K562 (cell line): ENCODE results near the gene KIAA0319L. TPM values are rescaled to one million over a fixed set of nuclear protein-coding genes. Genes with fewer than 3 reads are reported as not detected.

Experiments
- CTBP1 ChIP-seq: fragments of 450-650 bp; IDR thresholded peaks from 2 replicates; pipeline ENCODE4 v1.6.1; 2016; ENCODE audit warnings: borderline replicate concordance
- E2F1 ChIP-seq: sonication (generic); formaldehyde crosslinking; IDR thresholded peaks from 2 replicates; pipeline ENCODE4 v1.8.1; 2023; ENCODE audit warnings: mild to moderate bottlenecking, missing genetic modification reagents, moderate library complexity
- EP300 ChIP-seq: IDR thresholded peaks from 2 replicates; pipeline ENCODE4 v1.6.1; 2012; ENCODE audit warnings: low read length, improper control_type of control experiment
- LEF1 ChIP-seq: fragments of 450-650 bp; IDR thresholded peaks from 2 replicates; pipeline ENCODE4 v1.6.1; 2016; ENCODE audit warnings: mild to moderate bottlenecking
- MCM3 ChIP-seq: fragments of 450-650 bp; IDR thresholded peaks from 2 replicates; pipeline ENCODE4 v1.6.1; 2016
- MTF1 ChIP-seq: fragments of 250-450 bp; sonication (Bioruptor Pico); IDR thresholded peaks from 2 replicates; pipeline ENCODE4 v1.9.0; 2021; ENCODE audit warnings: moderate library complexity, mild to moderate bottlenecking, inconsistent platforms, borderline replicate concordance
- OTX1 ChIP-seq: fragments of 450-650 bp; formaldehyde crosslinking; IDR thresholded peaks from 2 replicates; pipeline ENCODE4 v1.4.0; 2022; ENCODE audit warnings: mild to moderate bottlenecking
- PHB2 ChIP-seq: fragments of 450-650 bp; IDR thresholded peaks from 2 replicates; pipeline ENCODE4 v1.6.1; 2017; ENCODE audit warnings: low read depth
- PHF8 ChIP-seq: fragments of 200-600 bp; sonication (generic); IDR thresholded peaks from 2 replicates; pipeline ENCODE4 v1.6.1; 2012; ENCODE audit warnings: mixed run types, mild to moderate bottlenecking, inconsistent platforms, low read length, moderate library complexity, borderline replicate concordance
- SMC3 ChIP-seq: conservative IDR thresholded peaks from 2 replicates; pipeline ENCODE4 v1.6.1; 2011; ENCODE audit warnings: low read depth, low read length, improper control_type of control experiment; ENCODE audit not compliant: insufficient read depth
- SUPT5H ChIP-seq: fragments of 450-650 bp; IDR thresholded peaks from 2 replicates; pipeline ENCODE4 v1.6.1; 2016
- ZNF384 ChIP-seq: IDR thresholded peaks from 2 replicates; pipeline ENCODE4 v1.6.1; 2012; ENCODE audit warnings: low read depth, low read length, improper control_type of control experiment
- ZNF518B ChIP-seq: fragments of 250-450 bp; sonication (Bioruptor Pico); IDR thresholded peaks from 2 replicates; pipeline ENCODE4 v1.5.0; 2021; ENCODE audit warnings: mild to moderate bottlenecking, moderate library complexity
- polyA plus RNA-seq, 8 experiments: library from polyadenylated mRNA; depleted of rRNA in 4 of 8; stranded (reverse) in 5 of 8; unstranded in 3 of 8; fragments of >200 nt; fragmentation: Nextera tagmentation in 2 of 8; fragmentation: Illumina TruSeq in 1 of 8; extraction: Ambion mirVana in 2 of 8; extraction: Trizol in 1 of 8; gene quantifications; 2 replicates each; pipeline versions ENCODE4 v1.2.1 to v1.2.3, GENCODE V29; 2011 to 2014; ENCODE audit warnings: inconsistent platforms in 1 of 8, missing spikeins in 1 of 8
- total RNA-seq, 7 experiments: library from RNA; depleted of rRNA in 6 of 7; stranded (reverse); fragments of >200 nt in 6 of 7; fragmentation: Illumina TruSeq in 2 of 7; extraction: Trizol in 2 of 7; gene quantifications; 2 replicates each; pipeline versions ENCODE4 v1.2.1 to v1.2.3, GENCODE V29; 2011 to 2021; ENCODE audit warnings: low replicate concordance in 1 of 7
- TF ChIP-seq, protein P1 (sequence below): fragments of 450-650 bp; formaldehyde crosslinking; conservative IDR thresholded peaks from 2 replicates; pipeline ENCODE4 v1.4.0; 2022; ENCODE audit warnings: mild to moderate bottlenecking, missing genetic modification characterization
- TF ChIP-seq, protein P2 (sequence below): fragments of 450-650 bp; IDR thresholded peaks from 2 replicates; pipeline ENCODE4 v1.6.1; 2017; ENCODE audit warnings: antibody characterized with exemption, mild to moderate bottlenecking
- TF ChIP-seq, protein P3 (sequence below): sonication (generic); formaldehyde crosslinking; IDR thresholded peaks from 2 replicates; pipeline ENCODE4 v1.8.1; 2022; ENCODE audit warnings: missing genetic modification reagents

Gene KIAA0319L
- total and polyA plus RNA-seq, 9 of the 15 experiments (the other 6 are each of a cell fraction or from before 2014, with no cell fraction given), result 2.4 to 51.7 (median 27.4) TPM

DNA sequence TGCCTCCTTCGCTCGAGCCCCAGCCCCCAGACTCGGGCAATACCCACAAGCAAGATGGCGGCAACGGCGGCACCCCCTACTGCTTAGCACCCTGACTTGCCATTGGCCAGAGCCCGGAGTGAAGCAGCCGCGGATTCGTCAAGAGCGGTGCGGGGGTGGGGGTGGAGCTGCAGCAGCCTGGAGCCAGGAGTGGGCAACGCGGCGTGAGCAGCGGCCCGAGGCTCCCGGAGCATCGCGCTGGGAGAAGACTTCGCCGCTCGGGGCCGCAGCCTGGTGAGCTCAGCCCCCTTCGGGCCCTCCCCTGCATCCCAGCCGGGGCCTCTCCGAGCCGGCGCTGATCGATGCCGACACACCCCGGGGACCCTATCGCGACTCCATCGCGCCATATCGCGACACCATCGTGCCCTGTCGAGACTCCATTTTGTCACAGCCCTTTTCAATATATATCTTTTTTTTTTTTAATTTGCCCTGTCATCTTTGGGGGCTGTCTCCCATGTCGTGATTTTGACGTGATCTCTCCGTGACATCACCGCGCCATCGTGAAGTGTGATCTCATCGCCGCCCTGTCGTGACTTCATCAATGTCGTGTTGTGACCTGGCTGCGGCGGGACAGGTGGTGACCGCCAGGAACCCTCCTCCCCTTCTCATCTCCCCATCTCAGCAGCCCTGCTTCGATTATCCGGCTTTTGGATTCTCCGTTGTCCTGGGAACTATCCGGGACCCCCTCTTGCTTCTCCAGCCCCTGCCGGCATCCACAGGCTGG is 589 bp upstream of the KIAA0319L start, which contains the start of gene NCDN (continued):
- TF ChIP-seq SMC3, result no peak
- TF ChIP-seq ZNF518B, result no peak
- TF ChIP-seq OTX1 (CRISPR knock-in tag), result no peak
- TF ChIP-seq, protein P1, sequence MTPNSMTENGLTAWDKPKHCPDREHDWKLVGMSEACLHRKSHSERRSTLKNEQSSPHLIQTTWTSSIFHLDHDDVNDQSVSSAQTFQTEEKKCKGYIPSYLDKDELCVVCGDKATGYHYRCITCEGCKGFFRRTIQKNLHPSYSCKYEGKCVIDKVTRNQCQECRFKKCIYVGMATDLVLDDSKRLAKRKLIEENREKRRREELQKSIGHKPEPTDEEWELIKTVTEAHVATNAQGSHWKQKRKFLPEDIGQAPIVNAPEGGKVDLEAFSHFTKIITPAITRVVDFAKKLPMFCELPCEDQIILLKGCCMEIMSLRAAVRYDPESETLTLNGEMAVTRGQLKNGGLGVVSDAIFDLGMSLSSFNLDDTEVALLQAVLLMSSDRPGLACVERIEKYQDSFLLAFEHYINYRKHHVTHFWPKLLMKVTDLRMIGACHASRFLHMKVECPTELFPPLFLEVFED (CRISPR knock-in tag), result no peak
- TF ChIP-seq MCM3, result no peak
- TF ChIP-seq PHF8, result peak; percentile 79; the same call in 1 of the 2 replicates
- TF ChIP-seq, protein P2, sequence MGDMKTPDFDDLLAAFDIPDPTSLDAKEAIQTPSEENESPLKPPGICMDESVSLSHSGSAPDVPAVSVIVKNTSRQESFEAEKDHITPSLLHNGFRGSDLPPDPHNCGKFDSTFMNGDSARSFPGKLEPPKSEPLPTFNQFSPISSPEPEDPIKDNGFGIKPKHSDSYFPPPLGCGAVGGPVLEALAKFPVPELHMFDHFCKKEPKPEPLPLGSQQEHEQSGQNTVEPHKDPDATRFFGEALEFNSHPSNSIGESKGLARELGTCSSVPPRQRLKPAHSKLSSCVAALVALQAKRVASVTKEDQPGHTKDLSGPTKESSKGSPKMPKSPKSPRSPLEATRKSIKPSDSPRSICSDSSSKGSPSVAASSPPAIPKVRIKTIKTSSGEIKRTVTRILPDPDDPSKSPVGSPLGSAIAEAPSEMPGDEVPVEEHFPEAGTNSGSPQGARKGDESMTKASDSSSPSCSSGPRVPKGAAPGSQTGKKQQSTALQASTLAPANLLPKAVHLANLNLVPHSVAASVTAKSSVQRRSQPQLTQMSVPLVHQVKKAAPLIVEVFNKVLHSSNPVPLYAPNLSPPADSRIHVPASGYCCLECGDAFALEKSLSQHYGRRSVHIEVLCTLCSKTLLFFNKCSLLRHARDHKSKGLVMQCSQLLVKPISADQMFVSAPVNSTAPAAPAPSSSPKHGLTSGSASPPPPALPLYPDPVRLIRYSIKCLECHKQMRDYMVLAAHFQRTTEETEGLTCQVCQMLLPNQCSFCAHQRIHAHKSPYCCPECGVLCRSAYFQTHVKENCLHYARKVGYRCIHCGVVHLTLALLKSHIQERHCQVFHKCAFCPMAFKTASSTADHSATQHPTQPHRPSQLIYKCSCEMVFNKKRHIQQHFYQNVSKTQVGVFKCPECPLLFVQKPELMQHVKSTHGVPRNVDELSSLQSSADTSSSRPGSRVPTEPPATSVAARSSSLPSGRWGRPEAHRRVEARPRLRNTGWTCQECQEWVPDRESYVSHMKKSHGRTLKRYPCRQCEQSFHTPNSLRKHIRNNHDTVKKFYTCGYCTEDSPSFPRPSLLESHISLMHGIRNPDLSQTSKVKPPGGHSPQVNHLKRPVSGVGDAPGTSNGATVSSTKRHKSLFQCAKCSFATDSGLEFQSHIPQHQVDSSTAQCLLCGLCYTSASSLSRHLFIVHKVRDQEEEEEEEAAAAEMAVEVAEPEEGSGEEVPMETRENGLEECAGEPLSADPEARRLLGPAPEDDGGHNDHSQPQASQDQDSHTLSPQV, result no peak
- peak; percentile 43 for TF ChIP-seq EP300
- no peak for TF ChIP-seq E2F1 (CRISPR knock-in tag)
- TF ChIP-seq PHB2, result no peak; the same call in 1 of the 2 replicates
- no peak for TF ChIP-seq ZNF384
- TF ChIP-seq CTBP1, result no peak; the same call in 1 of the 2 replicates
- TF ChIP-seq, protein P3, sequence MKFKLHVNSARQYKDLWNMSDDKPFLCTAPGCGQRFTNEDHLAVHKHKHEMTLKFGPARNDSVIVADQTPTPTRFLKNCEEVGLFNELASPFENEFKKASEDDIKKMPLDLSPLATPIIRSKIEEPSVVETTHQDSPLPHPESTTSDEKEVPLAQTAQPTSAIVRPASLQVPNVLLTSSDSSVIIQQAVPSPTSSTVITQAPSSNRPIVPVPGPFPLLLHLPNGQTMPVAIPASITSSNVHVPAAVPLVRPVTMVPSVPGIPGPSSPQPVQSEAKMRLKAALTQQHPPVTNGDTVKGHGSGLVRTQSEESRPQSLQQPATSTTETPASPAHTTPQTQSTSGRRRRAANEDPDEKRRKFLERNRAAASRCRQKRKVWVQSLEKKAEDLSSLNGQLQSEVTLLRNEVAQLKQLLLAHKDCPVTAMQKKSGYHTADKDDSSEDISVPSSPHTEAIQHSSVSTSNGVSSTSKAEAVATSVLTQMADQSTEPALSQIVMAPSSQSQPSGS (CRISPR knock-in tag), result no peak
- peak; percentile 60 for TF ChIP-seq SUPT5H
- peak; percentile 22; the same call in 1 of the 2 replicates for TF ChIP-seq MTF1 (CRISPR knock-in tag)
- TF ChIP-seq LEF1, result peak; percentile 54
